CD4-positive, alpha-beta T cell treated with Interleukin-21 for 1 hour (primary cell): ENCODE data around the gene STON2.
A peak's percentile ranks its signal among the peaks of the same experiment; 100 is the strongest.
"Not testable (repeated sequence)": the region's sequence is repeated elsewhere in the genome, so short reads cannot be mapped to it uniquely, and the experiment has no call there.

Experiments used
- DNase-seq: peaks from one replicate; pipeline ENCODE4 v3.0.0-alpha.2; 2020

The STON2 gene

DNA sequence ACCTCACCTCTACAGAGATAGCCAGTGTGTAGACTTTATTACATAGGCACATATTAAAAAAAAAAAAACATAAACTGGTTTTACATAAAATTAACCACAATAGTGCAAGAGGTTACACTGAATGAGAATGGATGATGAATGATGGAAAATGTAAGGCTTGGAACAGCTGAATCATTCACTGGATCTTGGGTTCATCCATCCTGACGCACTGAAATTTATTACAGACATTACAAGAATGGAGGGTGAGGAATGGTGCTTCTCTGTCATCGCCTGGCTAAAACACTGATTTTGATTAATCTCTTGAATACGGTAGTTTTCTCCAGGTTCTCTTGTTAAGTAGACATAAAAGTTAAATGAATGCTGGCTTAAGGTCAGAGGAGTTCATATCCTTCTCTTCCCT is 139.4 kb downstream of the STON2 start:
- no peak for DNase-seq

- DNase-seq = no peak
Measured at GRCh38 chr14:81256289-81256960, 143.7 kb downstream of the STON2 start.

GRCh38 chr14:81252278-81252677 is 147.8 kb downstream of the STON2 start:
- no peak for DNase-seq

GRCh38 chr14:81247271-81247766 is 152.8 kb downstream of the STON2 start:
- no peak for DNase-seq

DNA sequence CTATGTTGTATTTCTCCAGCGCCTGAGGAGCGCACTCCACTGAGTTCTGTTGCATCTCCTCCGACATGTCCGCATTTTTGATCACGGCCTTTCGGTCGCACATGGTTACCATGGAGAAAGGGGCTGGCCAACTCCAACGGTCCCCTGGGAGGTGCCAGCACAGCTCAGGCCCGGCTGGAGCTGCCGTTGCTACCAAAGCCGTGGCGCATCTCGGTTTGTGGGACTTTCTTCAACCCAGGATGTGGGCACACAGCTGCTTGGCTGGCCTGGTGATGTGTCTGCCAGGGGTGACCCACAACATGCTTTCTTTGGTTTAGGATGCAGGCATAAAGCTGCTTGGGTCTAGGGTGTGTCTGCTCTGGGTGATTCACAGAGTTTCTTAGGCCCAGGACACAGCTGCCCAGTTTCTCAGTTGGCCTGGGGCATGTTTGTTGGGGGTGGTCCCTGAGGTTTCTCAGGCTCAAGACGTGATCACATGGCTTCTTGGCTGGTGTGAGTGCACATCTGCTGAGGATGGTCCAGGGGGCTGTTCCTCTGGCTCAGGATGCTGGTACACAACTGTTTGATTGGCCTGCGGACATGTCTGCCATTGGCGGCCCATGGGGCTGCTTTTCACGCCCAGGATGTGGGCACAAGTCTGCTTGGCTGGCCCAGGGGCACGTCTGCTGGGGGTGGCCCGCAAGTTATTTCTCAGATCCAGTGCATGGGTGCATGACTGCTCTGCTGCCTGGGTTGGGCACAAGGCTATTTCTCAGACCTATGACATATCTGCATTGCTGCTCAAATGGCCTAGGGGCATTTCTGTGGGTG is 153.5 kb downstream of the STON2 start:
- no peak for DNase-seq

GRCh38 chr14:81245771-81246170 is 154.4 kb downstream of the STON2 start:
- no peak for DNase-seq

- DNase-seq = not testable (repeated sequence)
Measured at GRCh38 chr14:81244431-81244830, 155.7 kb downstream of the STON2 start.

GRCh38 chr14:81243499-81243898 is 156.6 kb downstream of the STON2 start:
- DNase-seq = no peak

- not testable (repeated sequence) for DNase-seq
Measured at GRCh38 chr14:81236849-81237248, 163.3 kb downstream of the STON2 start.

DNA sequence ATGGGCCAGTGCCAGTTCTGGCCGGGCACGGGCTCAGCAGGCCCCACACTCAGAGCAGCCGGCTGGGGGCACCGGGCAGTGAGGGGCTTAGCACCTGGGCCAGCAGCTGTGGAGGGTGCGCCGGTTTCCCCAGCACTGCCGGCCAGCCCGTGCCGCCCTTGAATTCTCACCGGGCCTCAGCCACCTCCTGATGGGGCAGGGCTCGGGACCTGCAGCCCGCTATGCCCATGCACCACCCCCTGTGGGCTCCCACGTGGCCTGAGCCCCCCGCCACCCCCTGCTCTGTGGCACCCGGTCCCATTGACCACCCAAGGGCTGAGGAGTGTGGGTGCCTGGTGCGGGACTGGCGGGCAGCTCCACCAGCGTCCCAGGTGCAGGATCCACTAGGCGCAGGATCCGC is 164.0 kb downstream of the STON2 start:
- no peak for DNase-seq

DNA sequence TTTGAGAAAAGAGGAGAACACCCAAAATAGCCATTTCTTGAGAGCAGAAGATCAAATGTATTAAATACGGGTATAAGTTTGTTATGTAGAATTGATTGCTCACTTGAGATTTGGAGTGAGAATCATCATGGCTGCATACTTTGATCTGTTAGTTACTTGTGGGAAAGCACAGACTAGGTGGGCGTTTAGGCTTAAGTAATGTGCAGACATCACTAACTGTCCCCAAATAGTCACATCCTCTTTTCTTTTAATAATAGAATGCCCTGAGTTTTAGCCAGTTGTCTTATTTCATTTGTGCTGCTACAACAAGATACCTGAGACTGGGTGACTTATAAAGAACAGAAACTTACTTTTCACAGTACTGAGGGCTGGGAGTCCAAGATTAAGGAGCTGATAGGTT is 165.0 kb downstream of the STON2 start:
- DNase-seq = no peak

DNA sequence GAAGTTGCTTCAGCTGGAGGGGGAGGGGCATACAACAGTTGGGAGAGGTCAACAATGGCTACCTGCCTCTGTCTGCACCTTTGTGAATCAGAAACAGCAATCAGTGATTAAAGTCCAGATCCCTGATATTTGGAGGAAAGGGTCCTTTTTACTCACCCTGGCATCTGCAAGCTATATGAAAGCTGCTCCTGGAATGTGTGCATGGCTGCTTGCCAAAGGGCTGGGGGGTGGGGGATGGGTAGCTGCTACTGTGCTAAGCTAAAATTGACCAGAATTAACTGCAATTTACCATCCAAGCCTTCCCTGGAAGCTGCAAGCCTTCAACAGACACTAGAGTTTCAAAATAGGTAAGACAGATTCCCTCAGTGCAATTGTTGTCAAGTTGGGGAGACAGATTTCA is 165.8 kb downstream of the STON2 start:
- DNase-seq = no peak

GRCh38 chr14:81233615-81234014 is 166.5 kb downstream of the STON2 start:
- no peak for DNase-seq

DNA sequence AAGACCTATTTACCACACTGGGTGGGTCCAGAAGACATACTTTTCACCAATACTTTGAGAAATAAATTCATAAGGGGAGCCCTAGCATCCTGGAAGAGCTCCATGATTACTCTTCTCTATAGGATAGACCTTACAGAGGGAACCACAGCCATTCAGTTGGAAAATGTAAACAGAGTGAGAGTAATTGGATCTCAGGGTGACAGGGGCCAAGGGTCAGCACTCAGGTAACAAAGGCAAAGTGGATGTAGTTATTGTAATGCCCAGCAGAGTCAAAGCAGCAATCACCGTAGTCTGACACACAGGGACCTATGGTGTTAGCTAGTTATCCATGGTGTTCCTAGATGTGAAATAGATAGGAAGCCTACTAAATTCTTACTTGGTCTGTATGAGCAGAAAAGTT is 168.6 kb downstream of the STON2 start:
- no peak for DNase-seq

- DNase-seq = no peak
Measured at GRCh38 chr14:81224222-81224621, 175.9 kb downstream of the STON2 start.

- DNase-seq = not testable (repeated sequence)
Measured at GRCh38 chr14:81223788-81224187, 176.3 kb downstream of the STON2 start.

GRCh38 chr14:81222691-81223090 is 177.4 kb downstream of the STON2 start:
- DNase-seq = no peak

- no peak for DNase-seq
Measured at GRCh38 chr14:81222126-81222525, 178.0 kb downstream of the STON2 start.

- DNase-seq = no peak
Measured at GRCh38 chr14:81221579-81222102, 178.5 kb downstream of the STON2 start.

DNA sequence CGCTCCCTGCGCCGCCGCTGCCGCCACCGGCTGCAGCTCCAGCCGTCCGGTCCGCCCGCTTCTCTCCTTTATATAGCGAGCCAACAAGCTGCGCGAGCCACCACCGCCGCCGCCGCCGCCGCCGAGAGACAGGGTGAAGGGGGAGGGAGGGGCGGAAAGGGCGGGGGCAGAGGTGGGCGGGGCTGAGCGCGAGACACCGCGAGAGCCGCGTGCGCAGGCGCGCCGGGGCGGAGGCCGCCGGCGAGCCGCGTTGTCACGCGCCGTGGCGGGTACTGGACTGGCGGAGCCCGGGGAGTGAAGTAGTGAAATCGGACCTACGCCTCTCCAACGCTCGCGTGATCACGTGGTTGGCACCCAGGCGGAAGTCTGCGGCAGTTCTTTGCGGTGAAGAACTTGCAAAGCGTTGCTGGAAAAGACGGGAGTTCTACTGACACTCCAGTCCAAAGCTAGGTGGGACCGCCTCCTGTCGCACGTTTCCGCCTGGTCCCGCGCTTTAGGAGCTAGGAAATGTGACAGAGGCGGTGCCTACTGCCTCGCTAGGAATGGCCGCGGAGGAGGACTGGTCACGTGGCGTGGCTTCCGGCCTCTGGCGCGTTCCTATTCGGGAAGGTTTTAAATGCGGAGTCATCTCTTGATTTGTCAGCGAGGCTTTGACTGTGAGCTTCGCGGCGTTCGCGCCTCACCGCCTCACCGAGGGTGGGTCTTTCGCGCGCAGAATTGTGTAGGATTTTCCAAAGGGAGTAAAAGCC is 179.1 kb downstream of the STON2 start, which contains the start of gene GTF2A1:
TSS of gene GTF2A1 (minus strand) at position 130 of the 749 bp plus-strand sequence. CDS start 441 bp downstream, outside the sequence.
- DNase-seq = peak; percentile 96

DNA sequence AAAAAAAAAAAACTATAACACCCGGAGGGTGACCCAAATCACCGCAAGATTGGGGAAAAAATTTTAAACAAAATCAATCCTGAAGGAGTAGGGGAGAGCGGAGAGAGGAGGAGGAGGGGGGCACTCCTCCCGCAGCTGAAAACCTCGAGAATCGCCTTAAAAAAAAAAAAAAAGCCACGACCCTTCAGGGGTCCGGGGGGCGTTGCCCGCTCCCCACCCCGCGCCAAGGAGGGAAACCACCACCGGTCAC is 179.6 kb downstream of the STON2 start:
- no peak for DNase-seq

- DNase-seq = peak; percentile 67
Measured at GRCh38 chr14:81219759-81220579, 180.2 kb downstream of the STON2 start.
